T-cell (primary cell): ENCODE data around the gene SYK. TPM values are rescaled to one million over a fixed set of nuclear protein-coding genes. Genes with fewer than 3 reads are reported as not detected.

Experiments used
- ATAC-seq, 4 experiments: fragments of 200-7000 bp in 3 of 4; fragments of 150-1000 bp in 1 of 4; cut with Tn5 transposase; replicated peaks in 1 of 4; 1 replicate in 3 of 4; 2 replicates in 1 of 4; pipeline ENCODE4 v1.10.0; 2021; ENCODE audit warnings: moderate library complexity in 3 of 4, mild to moderate bottlenecking in 2 of 4, moderate number of reproducible peaks in 1 of 4
- CTCF ChIA-PET, 2 donors: fragments of 300-600 bp; sonication (Branson Sonifier 250); formaldehyde crosslinking; loops; one replicate each; lab custom pipeline; 2022; ENCODE audit warnings: antibody characterized with exemption in 2 of 2; lab: Charles Lee
- POLR2A ChIA-PET, 2 donors: fragments of 300-600 bp; sonication (Branson Sonifier 250); formaldehyde crosslinking; loops; one replicate each; lab custom pipeline; 2022; ENCODE audit warnings: antibody characterized with exemption in 2 of 2; lab: Charles Lee
- DNase-seq, 35 experiments: peaks; one replicate each; pipeline versions ENCODE4 v3.0.0 to v3.0.0-alpha.2; 2013 to 2023
- H3K27ac ChIP-seq: one replicate; pipeline ENCODE4 v1.5.1; 2013; ENCODE audit warnings: low read length
- H3K27me3 ChIP-seq, 2 experiments: replicated peaks in 1 of 2; 1 replicate in 1 of 2; 2 replicates in 1 of 2; pipeline versions ENCODE4 v1.6.1 to v1.7.0; 2013; ENCODE audit warnings: low read length in 1 of 2, mixed read lengths in 1 of 2; ENCODE audit not compliant: control insufficient read depth in 2 of 2, insufficient read depth in 2 of 2; ENCODE audit errors: extremely low read depth in 1 of 2
- H3K36me3 ChIP-seq, 2 donors: 1 replicate in 1 of 2; 2 replicates in 1 of 2; pipeline versions ENCODE4 v1.6.1 to v1.7.0; 2013; ENCODE audit warnings: low read length in 1 of 2; ENCODE audit not compliant: control insufficient read depth in 2 of 2, insufficient read depth in 1 of 2; ENCODE audit errors: extremely low read depth in 1 of 2
- H3K4me1 ChIP-seq, 2 experiments: 1 replicate in 1 of 2; 2 replicates in 1 of 2; pipeline versions ENCODE4 v1.6.1 to v1.7.0; 2013; ENCODE audit warnings: low read length in 2 of 2, mixed read lengths in 1 of 2; ENCODE audit not compliant: insufficient read depth in 2 of 2, control insufficient read depth in 1 of 2; ENCODE audit errors: extremely low read depth in 1 of 2
- H3K4me3 ChIP-seq, 2 donors: 1 replicate in 1 of 2; 2 replicates in 1 of 2; pipeline versions ENCODE4 v1.5.1 to v1.7.0; 2013; ENCODE audit warnings: mild to moderate bottlenecking in 2 of 2, low read length in 1 of 2, moderate library complexity in 1 of 2; ENCODE audit not compliant: control insufficient read depth in 1 of 2; ENCODE audit errors: extremely low read depth in 1 of 2
- H3K9me3 ChIP-seq: 2 replicates; pipeline ENCODE4 v1.7.0; 2013
- H3K27ac Mint-ChIP-seq, 2 donors: one replicate each; pipeline ENCODE4 v1.8.0; 2020 to 2021; ENCODE audit warnings: mild to moderate bottlenecking in 2 of 2, mixed read lengths in 2 of 2
- H3K27me3 Mint-ChIP-seq, 2 donors: one replicate each; pipeline ENCODE4 v1.8.0; 2021 to 2022; ENCODE audit warnings: mixed read lengths in 2 of 2
- H3K36me3 Mint-ChIP-seq: one replicate; pipeline ENCODE4 v1.8.0; 2021; ENCODE audit warnings: mixed read lengths
- H3K4me1 Mint-ChIP-seq, 3 donors: one replicate each; pipeline ENCODE4 v1.8.0; 2020 to 2022; ENCODE audit warnings: mixed read lengths in 3 of 3, mild to moderate bottlenecking in 1 of 3
- H3K4me3 Mint-ChIP-seq, 3 donors: one replicate each; pipeline ENCODE4 v1.8.0; 2020 to 2022; ENCODE audit warnings: mild to moderate bottlenecking in 3 of 3, mixed read lengths in 3 of 3, moderate library complexity in 3 of 3
- H3K9me3 Mint-ChIP-seq, 3 donors: one replicate each; pipeline ENCODE4 v1.8.0; 2020 to 2022; ENCODE audit warnings: mixed read lengths in 3 of 3
- WGBS: methylation state at CpG from one replicate; pipeline ENCODE4 v1.1.5; 2013; ENCODE audit warnings: missing lambda C conversion rate; ENCODE audit not compliant: insufficient coverage; 5-methylcytosine and 5-hydroxymethylcytosine counted together
- total RNA-seq, 35 experiments: library from RNA in 6 of 35; stranded (reverse) in 6 of 35; fragments of 120-200 nt in 1 of 35; gene quantifications; one replicate each; pipeline versions ENCODE4 v1.2.1 to v1.2.4 and lab custom pipeline; 2013 to 2026

Gene SYK
- total RNA-seq, 5 donors from 2014 or later (not counting 1 experiment from before 2014, with no cell fraction given) = 1.0 to 10.7 (median 3.9) TPM

DNA sequence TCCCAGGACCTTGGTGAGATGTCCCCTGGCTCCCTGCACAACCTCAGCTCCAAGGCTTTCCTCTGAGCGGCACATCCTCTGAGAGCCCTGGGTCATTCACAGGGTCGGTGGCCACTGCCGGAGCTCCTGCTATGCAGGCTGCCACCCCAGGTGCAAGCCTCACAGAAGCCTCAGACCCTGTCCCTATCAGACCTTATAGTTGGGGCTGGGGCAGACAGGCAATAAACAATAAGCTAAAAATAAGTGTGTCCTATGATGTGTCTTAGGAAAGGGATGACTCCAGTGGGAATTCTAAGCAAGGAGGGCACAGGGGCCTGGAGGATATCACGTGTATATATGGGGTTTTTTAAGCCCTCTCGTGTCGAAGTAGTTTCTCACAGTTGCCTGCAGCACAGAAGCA, 91.3 kb downstream of the SYK start:
- H3K27ac Mint-ChIP-seq = no peak overlapping the region
- Histone ChIP-seq H3K9me3 (no peaks in the 10 kb centered on the region), H3K4me1 (no peaks in the 10 kb centered on the region), H3K27me3 (peaks cover 0 to 28% of the 10 kb centered on the region in 2 experiments), H3K27ac (no peak overlapping the region), H3K36me3 (no peaks in the 10 kb centered on the region), H3K4me3 (no peak overlapping the region)
- 78% methylated on average over 5 of the region's 6 CpGs for WGBS
- H3K27me3 Mint-ChIP-seq = peaks cover 0 to 17% of the 10 kb centered on the region in 2 donors
- H3K4me1 Mint-ChIP-seq = no peaks in the 10 kb centered on the region
- CTCF ChIA-PET = no interaction called here
- H3K4me3 Mint-ChIP-seq = no peak overlapping the region
- POLR2A ChIA-PET = no interaction called here
- ATAC-seq (no peak), DNase-seq (no peak)
- no peaks in the 10 kb centered on the region for H3K36me3 Mint-ChIP-seq
- no peaks in the 10 kb centered on the region for H3K9me3 Mint-ChIP-seq

DNA sequence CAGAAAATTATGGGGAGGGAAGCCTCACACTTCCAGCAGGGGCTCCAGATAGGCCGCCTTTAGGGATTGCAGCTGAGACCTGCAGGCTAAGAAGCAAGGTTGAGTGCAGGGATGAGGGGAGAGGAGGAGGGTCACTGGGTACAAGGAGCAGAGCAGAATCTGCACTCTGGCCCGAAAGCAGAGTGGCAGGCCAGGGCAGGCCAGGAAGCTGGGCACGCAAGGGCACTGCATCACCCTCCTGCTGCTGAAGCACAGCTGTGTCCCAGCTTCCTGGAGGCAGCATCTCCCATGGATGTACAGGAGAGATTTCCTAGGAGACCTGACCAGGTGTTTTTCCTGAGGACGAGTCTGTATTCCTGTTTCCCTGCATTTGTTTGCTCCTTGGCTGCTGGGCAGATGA, 92.1 kb downstream of the SYK start:
- ATAC-seq (no peak), DNase-seq (no peak)
- no peak overlapping the region for H3K4me3 Mint-ChIP-seq
- H3K9me3 Mint-ChIP-seq = no peaks in the 10 kb centered on the region
- ChIA-PET CTCF (no interaction called here), POLR2A (no interaction called here)
- Histone ChIP-seq H3K27me3 (peaks cover 0 to 28% of the 10 kb centered on the region in 2 experiments), H3K36me3 (no peaks in the 10 kb centered on the region), H3K4me1 (no peaks in the 10 kb centered on the region), H3K4me3 (no peak overlapping the region), H3K9me3 (no peaks in the 10 kb centered on the region), H3K27ac (no peak overlapping the region)
- peaks cover 0 to 11% of the 10 kb centered on the region in 2 donors for H3K27me3 Mint-ChIP-seq
- no peak overlapping the region for H3K27ac Mint-ChIP-seq
- H3K4me1 Mint-ChIP-seq = no peaks in the 10 kb centered on the region
- 85% methylated on average over 4 of the region's 4 CpGs for WGBS
- H3K36me3 Mint-ChIP-seq = no peaks in the 10 kb centered on the region

DNA sequence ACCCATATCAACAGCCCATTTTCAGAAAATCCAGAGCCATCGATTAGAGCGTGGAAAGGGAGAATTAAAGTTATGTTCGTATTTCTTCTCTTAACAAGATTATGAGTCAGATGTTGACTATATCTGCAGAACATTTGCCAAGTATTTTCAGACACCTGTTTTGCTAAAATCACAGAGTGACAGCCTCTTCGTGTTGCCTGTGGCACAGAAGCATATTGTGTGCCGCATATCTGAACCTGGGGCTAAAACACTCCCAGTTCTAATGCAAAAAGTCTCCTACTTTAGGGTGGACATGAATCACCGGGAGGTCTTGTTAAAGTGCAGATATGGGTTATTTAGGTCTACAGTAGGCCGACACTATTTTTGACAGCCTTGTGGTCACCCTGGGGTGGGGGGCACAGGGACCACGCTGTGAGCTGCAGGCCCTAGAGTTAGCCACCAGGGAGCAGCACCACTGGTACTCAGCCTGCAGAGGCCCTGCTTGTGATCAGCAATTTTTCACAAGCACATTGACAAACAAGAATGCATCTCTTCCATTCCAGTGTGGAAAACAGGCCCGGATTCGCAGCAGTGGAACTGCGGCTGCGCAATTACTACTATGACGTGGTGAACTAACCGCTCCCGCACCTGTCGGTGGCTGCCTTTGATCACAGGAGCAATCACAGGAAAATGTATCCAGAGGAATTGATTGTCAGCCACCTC, 93.5 kb downstream of the SYK start:
- 85% methylated on average over 11 of the region's 16 CpGs for WGBS
- no peaks in the 10 kb centered on the region for H3K9me3 Mint-ChIP-seq
- ChIA-PET CTCF (no interaction called here), POLR2A (no interaction called here)
- Histone ChIP-seq H3K27ac (no peak overlapping the region), H3K27me3 (peaks cover 0 to 17% of the 10 kb centered on the region in 2 experiments), H3K4me3 (no peak overlapping the region), H3K36me3 (no peaks in the 10 kb centered on the region), H3K9me3 (no peaks in the 10 kb centered on the region), H3K4me1 (no peaks in the 10 kb centered on the region)
- no peak for DNase-seq
- no peak overlapping the region for H3K4me3 Mint-ChIP-seq
- no peak for ATAC-seq
- peaks cover 0 to 1% of the 10 kb centered on the region in 2 donors for H3K27me3 Mint-ChIP-seq
- no peaks in the 10 kb centered on the region for H3K36me3 Mint-ChIP-seq
- no peak overlapping the region for H3K27ac Mint-ChIP-seq
- no peaks in the 10 kb centered on the region for H3K4me1 Mint-ChIP-seq

- Mint-ChIP-seq H3K27ac (no peak overlapping the region), H3K27me3 (no peaks in the 10 kb centered on the region), H3K4me3 (no peak overlapping the region), H3K4me1 (no peaks in the 10 kb centered on the region), H3K9me3 (no peaks in the 10 kb centered on the region), H3K36me3 (no peaks in the 10 kb centered on the region)
- Histone ChIP-seq H3K9me3 (no peaks in the 10 kb centered on the region), H3K36me3 (no peaks in the 10 kb centered on the region), H3K27ac (no peak overlapping the region), H3K27me3 (peaks cover 0 to 17% of the 10 kb centered on the region in 2 experiments), H3K4me1 (no peaks in the 10 kb centered on the region), H3K4me3 (no peak overlapping the region)
- CTCF ChIA-PET = no interaction called here
- POLR2A ChIA-PET = no interaction called here
- DNase-seq = no peak
- WGBS = 82% methylated on average over 2 of the region's 7 CpGs
- no peak for ATAC-seq
These were observed 94.2 kb downstream of the SYK start for GRCh38 chr9:90895786-90896185.

- H3K9me3 ChIP-seq = no peaks in the 10 kb centered on the region
- no peak overlapping the region for H3K27ac Mint-ChIP-seq
- no peak for ATAC-seq
- peaks cover 0 to 17% of the 10 kb centered on the region in 2 experiments for H3K27me3 ChIP-seq
- H3K4me1 ChIP-seq = no peaks in the 10 kb centered on the region
- no peaks in the 10 kb centered on the region for H3K9me3 Mint-ChIP-seq
- no CpG with 5 or more reads among the region's 3 CpGs for WGBS
- H3K4me3 ChIP-seq = no peak overlapping the region
- CTCF ChIA-PET = no interaction called here
- DNase-seq = no peak
- H3K36me3 ChIP-seq = no peaks in the 10 kb centered on the region
- no peaks in the 10 kb centered on the region for H3K36me3 Mint-ChIP-seq
- no peaks in the 10 kb centered on the region for H3K27me3 Mint-ChIP-seq
- POLR2A ChIA-PET = no interaction called here
- H3K27ac ChIP-seq = no peak overlapping the region
- H3K4me3 Mint-ChIP-seq = no peak overlapping the region
- no peaks in the 10 kb centered on the region for H3K4me1 Mint-ChIP-seq
These were observed 94.6 kb downstream of the SYK start for GRCh38 chr9:90896231-90896630.

DNA sequence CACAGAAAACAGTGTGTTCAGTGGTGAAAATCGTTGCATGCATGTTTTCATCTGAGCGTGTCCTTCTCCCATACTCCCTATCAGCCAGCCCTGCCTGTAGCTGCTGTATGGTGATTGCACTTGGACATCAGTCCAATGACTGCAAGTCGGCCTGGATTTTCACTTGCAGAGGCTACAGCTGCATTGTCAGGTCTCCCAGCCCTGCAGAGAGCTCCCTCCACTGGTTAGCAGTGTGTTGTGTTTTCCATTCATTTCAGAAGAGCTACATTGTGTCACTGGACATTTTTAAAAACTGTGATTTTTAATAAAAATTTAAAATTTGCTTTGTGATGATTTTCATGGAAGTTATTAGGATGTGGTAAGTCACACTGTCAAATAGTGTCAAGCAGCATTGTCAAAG, 96.6 kb downstream of the SYK start:
- no peak for ATAC-seq
- Mint-ChIP-seq H3K36me3 (no peaks in the 10 kb centered on the region), H3K27ac (no peak overlapping the region), H3K4me1 (no peaks in the 10 kb centered on the region), H3K4me3 (no peak overlapping the region), H3K9me3 (peaks cover 0 to 4% (median 0%) of the 10 kb centered on the region in 3 donors), H3K27me3 (no peaks in the 10 kb centered on the region)
- DNase-seq = no peak
- 50% methylated on average over 1 of the region's 3 CpGs for WGBS
- no peak overlapping the region for H3K4me3 ChIP-seq
- CTCF ChIA-PET = interaction anchor here in 1 of 2 donors (0.5 kb wide), 1 partner anchor 895 kb away, joined by 3 read pairs; no protein-coding TSS in a partner anchor
- H3K4me1 ChIP-seq = no peaks in the 10 kb centered on the region
- H3K9me3 ChIP-seq = no peaks in the 10 kb centered on the region
- no peaks in the 10 kb centered on the region for H3K36me3 ChIP-seq
- POLR2A ChIA-PET = no interaction called here
- no peak overlapping the region for H3K27ac ChIP-seq
- H3K27me3 ChIP-seq = peaks cover 0 to 7% of the 10 kb centered on the region in 2 experiments
